Spleen (tissue), 7 donors: ENCODE data around the gene ITIH6.

Experiments
- POLR2A ChIP-seq, 3 donors: fragments of 450-650 bp; IDR thresholded peaks; one replicate each; pipeline ENCODE4 v1.5.1; 2017; ENCODE audit warnings: antibody characterized with exemption in 3 of 3, mild to moderate bottlenecking in 1 of 3
- TF ChIP-seq, protein P1 (sequence below), 11 experiments: fragments of 200-600 bp in 7 of 11; fragments of 450-650 bp in 4 of 11; sonication (generic) in 4 of 11; IDR thresholded peaks in 8 of 11; conservative IDR thresholded peaks in 3 of 11; 1 replicate in 7 of 11; 2 replicates in 4 of 11; pipeline versions ENCODE4 v1.4.0 to v1.8.0; 2016 to 2021; ENCODE audit warnings: antibody characterized with exemption in 11 of 11, inconsistent platforms in 4 of 11, mild to moderate bottlenecking in 1 of 11
- donor health status: DM: no; HTN: no; CAD: no; lungs with moderate emphysema.
- donor health status: DM: no; HTN: no; CAD: no.
- donor health status: DM: no; HTN: no; CAD: no.

DNA sequence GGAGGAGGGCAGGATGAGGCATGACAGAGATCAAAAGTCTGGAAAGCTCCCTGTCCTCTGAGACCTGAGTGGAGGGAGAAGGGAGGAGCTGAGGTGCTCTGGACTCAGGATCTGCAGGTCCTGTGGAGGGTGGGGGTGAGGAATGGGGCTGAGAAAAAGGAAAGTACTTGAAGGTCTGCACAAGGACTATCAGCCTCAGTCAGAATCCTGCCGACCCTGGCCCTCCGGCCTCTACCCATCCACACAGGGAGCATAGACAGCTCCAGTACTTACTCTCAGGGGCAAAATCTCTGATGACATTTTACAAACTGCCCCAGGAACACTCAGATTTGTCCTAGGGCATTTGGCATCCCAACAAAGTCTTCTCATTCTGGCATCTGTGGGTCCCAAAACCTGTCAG, 991 bp upstream of the ITIH6 start:
- TF ChIP-seq, protein P1, sequence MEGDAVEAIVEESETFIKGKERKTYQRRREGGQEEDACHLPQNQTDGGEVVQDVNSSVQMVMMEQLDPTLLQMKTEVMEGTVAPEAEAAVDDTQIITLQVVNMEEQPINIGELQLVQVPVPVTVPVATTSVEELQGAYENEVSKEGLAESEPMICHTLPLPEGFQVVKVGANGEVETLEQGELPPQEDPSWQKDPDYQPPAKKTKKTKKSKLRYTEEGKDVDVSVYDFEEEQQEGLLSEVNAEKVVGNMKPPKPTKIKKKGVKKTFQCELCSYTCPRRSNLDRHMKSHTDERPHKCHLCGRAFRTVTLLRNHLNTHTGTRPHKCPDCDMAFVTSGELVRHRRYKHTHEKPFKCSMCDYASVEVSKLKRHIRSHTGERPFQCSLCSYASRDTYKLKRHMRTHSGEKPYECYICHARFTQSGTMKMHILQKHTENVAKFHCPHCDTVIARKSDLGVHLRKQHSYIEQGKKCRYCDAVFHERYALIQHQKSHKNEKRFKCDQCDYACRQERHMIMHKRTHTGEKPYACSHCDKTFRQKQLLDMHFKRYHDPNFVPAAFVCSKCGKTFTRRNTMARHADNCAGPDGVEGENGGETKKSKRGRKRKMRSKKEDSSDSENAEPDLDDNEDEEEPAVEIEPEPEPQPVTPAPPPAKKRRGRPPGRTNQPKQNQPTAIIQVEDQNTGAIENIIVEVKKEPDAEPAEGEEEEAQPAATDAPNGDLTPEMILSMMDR (IDR thresholded peaks at IDR 0.05 in 8 of 11, conservative IDR thresholded peaks at IDR 0.05 in 3 of 11): no peak
- no peak for TF ChIP-seq POLR2A (IDR thresholded peaks at IDR 0.05)
